Neural crest cell (in vitro differentiated cells): ENCODE data around the gene SP140. TPM values are rescaled to one million over a fixed set of nuclear protein-coding genes. Genes with fewer than 3 reads are reported as not detected.

ENCODE experiments used
- DNase-seq: peaks from one replicate; pipeline ENCODE4 v3.0.0; 2021; ENCODE audit warnings: low read depth, mixed read lengths, low spot score
- H3K27ac Mint-ChIP-seq: one replicate; pipeline ENCODE4 v1.8.0; 2021; ENCODE audit warnings: mild to moderate bottlenecking, mixed read lengths; ENCODE audit not compliant: unreplicated experiment
- H3K27me3 Mint-ChIP-seq: 2 replicates; pipeline ENCODE4 v1.8.0; 2021; ENCODE audit warnings: low read depth, mild to moderate bottlenecking, mixed read lengths
- H3K36me3 Mint-ChIP-seq: 2 replicates; pipeline ENCODE4 v1.8.0; 2021; ENCODE audit warnings: low read depth, mild to moderate bottlenecking, mixed read lengths
- H3K4me1 Mint-ChIP-seq: 2 replicates; pipeline ENCODE4 v1.8.0; 2021; ENCODE audit warnings: mixed read lengths
- H3K4me3 Mint-ChIP-seq: one replicate; pipeline ENCODE4 v1.8.0; 2021; ENCODE audit warnings: mild to moderate bottlenecking, mixed read lengths
- H3K9me3 Mint-ChIP-seq: 2 replicates; pipeline ENCODE4 v1.8.0; 2021; ENCODE audit warnings: mixed read lengths
- CTCF ChIP-seq: fragments of 200-600 bp; sonication (generic); conservative IDR thresholded peaks from 2 replicates; pipeline ENCODE4 v1.5.0; 2021; ENCODE audit warnings: antibody characterized with exemption, mild to moderate bottlenecking
- total RNA-seq: library from RNA; stranded (reverse); gene quantifications from 2 replicates; pipeline ENCODE4 v1.2.1, GENCODE V29; 2021

SP140 gene
- total RNA-seq, 1 donor from 2014 or later, result not detected

- H3K27ac Mint-ChIP-seq, result no peak overlapping the region
- TF ChIP-seq CTCF, result no peak
- H3K4me3 Mint-ChIP-seq, result no peak overlapping the region
- H3K4me1 Mint-ChIP-seq, result peaks cover 10% of the 10 kb centered on the region
- H3K9me3 Mint-ChIP-seq, result peaks cover 9% of the 10 kb centered on the region
- peaks cover 6% of the 10 kb centered on the region for H3K36me3 Mint-ChIP-seq
- DNase-seq, result no peak
- H3K27me3 Mint-ChIP-seq, result no peaks in the 10 kb centered on the region
Observed at GRCh38 chr2:230343747-230344146, 118.2 kb downstream of the SP140 start.

DNA sequence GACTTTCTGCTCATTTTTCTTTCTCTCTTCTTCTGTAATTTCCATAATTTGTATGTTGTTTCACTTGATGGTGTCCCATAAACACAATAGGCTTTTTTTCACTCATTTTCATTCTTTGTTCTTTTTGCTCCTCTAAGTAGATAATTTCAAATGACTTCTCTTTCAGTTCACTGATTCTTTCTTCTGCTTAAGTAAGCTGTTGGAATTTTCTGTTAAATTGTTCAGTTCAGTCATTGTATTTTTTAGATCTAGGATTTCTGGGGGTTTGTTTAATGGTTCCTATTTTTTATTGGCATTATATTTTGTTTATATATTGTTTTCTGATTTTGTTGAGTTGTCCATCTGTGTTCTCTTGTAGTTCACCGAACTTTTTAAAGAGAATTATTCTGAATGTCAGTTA lies 120.9 kb downstream of the SP140 start:
- no peak for DNase-seq
- Mint-ChIP-seq H3K36me3 (peaks cover 6% of the 10 kb centered on the region), H3K4me3 (no peak overlapping the region), H3K27ac (no peak overlapping the region), H3K27me3 (no peaks in the 10 kb centered on the region), H3K9me3 (peaks cover 9% of the 10 kb centered on the region), H3K4me1 (peaks cover 10% of the 10 kb centered on the region)
- no peak for TF ChIP-seq CTCF

GRCh38 chr2:230346921-230347533 lies 121.5 kb downstream of the SP140 start:
- TF ChIP-seq CTCF, result no peak
- Mint-ChIP-seq H3K27ac (no peak overlapping the region), H3K36me3 (peaks cover 6% of the 10 kb centered on the region), H3K4me3 (no peak overlapping the region), H3K9me3 (peaks cover 9% of the 10 kb centered on the region), H3K4me1 (peaks cover 9% of the 10 kb centered on the region), H3K27me3 (no peaks in the 10 kb centered on the region)
- no peak for DNase-seq

DNA sequence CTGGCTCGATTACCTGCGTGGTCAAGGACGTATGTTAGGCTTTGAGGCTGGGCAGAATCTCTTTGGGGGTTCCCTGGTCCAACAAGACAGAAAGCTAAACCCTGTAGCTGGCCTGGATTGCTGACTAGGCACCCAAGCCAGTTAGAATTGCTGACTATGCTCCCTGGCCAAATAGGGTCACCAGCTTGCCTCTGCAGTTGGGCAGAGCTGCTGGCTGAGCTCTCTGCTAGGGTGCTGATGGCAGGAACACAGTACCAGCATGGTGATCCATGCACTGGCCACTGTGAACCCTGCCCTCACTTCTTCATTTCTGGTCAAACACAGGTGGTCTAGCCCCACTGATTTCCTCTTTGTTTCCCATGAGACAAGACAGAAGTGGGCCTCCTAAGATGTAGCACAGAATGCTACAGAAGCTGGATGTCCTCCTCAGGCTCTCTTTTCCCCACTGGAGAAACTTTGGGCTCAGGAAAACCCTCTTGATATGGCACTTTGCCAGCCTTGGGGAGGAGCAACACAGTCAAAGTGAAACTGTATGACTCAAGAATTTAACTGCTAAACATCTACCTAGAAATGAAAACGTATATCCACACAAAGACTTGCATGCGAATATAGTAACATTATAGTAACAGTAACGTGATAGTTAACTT lies 122.2 kb downstream of the SP140 start:
- no peak for TF ChIP-seq CTCF
- DNase-seq, result no peak
- no peak overlapping the region for H3K27ac Mint-ChIP-seq

GRCh38 chr2:230348787-230349186 lies 123.3 kb downstream of the SP140 start:
- H3K27ac Mint-ChIP-seq, result no peak overlapping the region
- H3K36me3 Mint-ChIP-seq, result peaks cover 4% of the 10 kb centered on the region
- H3K4me1 Mint-ChIP-seq, result no peaks in the 10 kb centered on the region
- no peak for TF ChIP-seq CTCF
- DNase-seq, result no peak
- H3K27me3 Mint-ChIP-seq, result no peaks in the 10 kb centered on the region
- H3K9me3 Mint-ChIP-seq, result peaks cover 9% of the 10 kb centered on the region
- H3K4me3 Mint-ChIP-seq, result no peak overlapping the region

More for the DNA sequence above, 122.2 kb downstream of the SP140 start:
- H3K4me1 Mint-ChIP-seq, result peaks cover 1% of the 10 kb centered on the region
- H3K4me3 Mint-ChIP-seq, result no peak overlapping the region
- H3K27me3 Mint-ChIP-seq, result no peaks in the 10 kb centered on the region
- H3K36me3 Mint-ChIP-seq, result peaks cover 6% of the 10 kb centered on the region
- peaks cover 9% of the 10 kb centered on the region for H3K9me3 Mint-ChIP-seq
